Panc1 (cell line): ENCODE data around the gene NDE1. TPM values are rescaled to one million over a fixed set of nuclear protein-coding genes. Genes with fewer than 3 reads are reported as not detected.

ENCODE experiments used
- ATAC-seq: fragments of 200-7000 bp; cut with Tn5 transposase; 2 replicates; pipeline ENCODE4 v1.9.1; 2020; ENCODE audit warnings: mild to moderate bottlenecking, moderate library complexity
- BruUV-seq: library from RNA; stranded (reverse); fragments of 400-500 nt; replicated peaks from 2 replicates; lab custom pipeline; 2021; lab: Mats Ljungman, UMichigan
- CTCF ChIA-PET: fragments of 300-600 bp; sonication (Branson Sonifier 250); formaldehyde crosslinking; loops from one replicate; lab custom pipeline; 2022; ENCODE audit warnings: antibody characterized with exemption; lab: Charles Lee
- POLR2A ChIA-PET: fragments of 300-600 bp; sonication (Branson Sonifier 250); formaldehyde crosslinking; loops from one replicate; lab custom pipeline; 2022; ENCODE audit warnings: antibody characterized with exemption; lab: Charles Lee
- DNase-seq: peaks from one replicate; pipeline ENCODE4 v3.0.0-alpha.2; 2010; ENCODE audit warnings: low read depth, low spot score
- H3K27ac ChIP-seq: 2 replicates; pipeline ENCODE4 v1.5.1; 2011; ENCODE audit warnings: mild to moderate bottlenecking, low read length, inconsistent platforms
- H3K27me3 ChIP-seq: fragments of 200-500 bp; sonication (Bioruptor generic); 2 replicates; pipeline ENCODE4 v1.6.0; 2014; ENCODE audit warnings: low read length, inconsistent platforms; ENCODE audit not compliant: control insufficient read depth, insufficient read depth
- H3K36me3 ChIP-seq: fragments of 200-500 bp; sonication (Bioruptor generic); 2 replicates; pipeline ENCODE4 v1.5.1; 2014; ENCODE audit warnings: inconsistent platforms, mild to moderate bottlenecking, low read length, moderate library complexity; ENCODE audit not compliant: control insufficient read depth, insufficient read depth
- H3K4me1 ChIP-seq: 2 replicates; pipeline ENCODE4 v1.5.1; 2011; ENCODE audit warnings: inconsistent platforms, mild to moderate bottlenecking, low read length, moderate library complexity; ENCODE audit not compliant: control insufficient read depth, insufficient read depth
- H3K4me3 ChIP-seq, 2 experiments: 2 replicates each; pipeline ENCODE4 v1.5.1; 2011 to 2012; ENCODE audit warnings: low read depth in 2 of 2, low read length in 2 of 2, mild to moderate bottlenecking in 2 of 2, inconsistent platforms in 1 of 2, moderate library complexity in 1 of 2
- H3K9me3 ChIP-seq: fragments of 200-500 bp; sonication (Bioruptor generic); 2 replicates; pipeline ENCODE4 v1.5.1; 2014; ENCODE audit warnings: low read depth, mild to moderate bottlenecking, inconsistent platforms, low read length, moderate library complexity; ENCODE audit not compliant: control insufficient read depth, insufficient read depth
- POLR2AphosphoS5 ChIP-seq: IDR thresholded peaks from 2 replicates; pipeline ENCODE4 v1.6.1; 2012; ENCODE audit warnings: mild to moderate bottlenecking, low read depth, low read length, moderate library complexity
- SIN3A ChIP-seq: IDR thresholded peaks from 2 replicates; pipeline ENCODE4 v1.6.1; 2012; ENCODE audit warnings: low read depth, mild to moderate bottlenecking, low read length, moderate library complexity, borderline replicate concordance; ENCODE audit not compliant: insufficient read depth
- TCF7L2 ChIP-seq: IDR thresholded peaks from 2 replicates; pipeline ENCODE4 v1.6.1; 2011; ENCODE audit warnings: mild to moderate bottlenecking, low read depth, low read length, inconsistent platforms
- in situ Hi-C: cut with HindIII; loops from 2 replicates; pipeline ENCODE4 v1.10.0; 2016; ENCODE audit warnings: low sequenced_read_pairs, low pct_unique_long_range_greater_than_20kb
- intact Hi-C: fragments of 100-400 bp; cut with micrococcal nuclease; formaldehyde crosslinking; loops from one replicate; pipeline ENCODE4 v1.10.0; 2022; ENCODE audit not compliant: unreplicated experiment
- total RNA-seq: library from RNA; stranded (reverse); gene quantifications from one replicate; pipeline ENCODE4 v1.2.1, GENCODE V29; 2021; ENCODE audit not compliant: unreplicated experiment
- TF ChIP-seq, protein P1 (sequence below): fragments of 450-650 bp; IDR thresholded peaks from 2 replicates; pipeline ENCODE4 v1.5.1; 2017; ENCODE audit warnings: mild to moderate bottlenecking
- TF ChIP-seq, protein P2 (sequence below), 2 experiments: IDR thresholded peaks; 2 replicates each; pipeline ENCODE4 v1.6.1; 2011 to 2012; ENCODE audit warnings: low read depth in 2 of 2, control low read depth in 1 of 2, low read length in 1 of 2, mild to moderate bottlenecking in 1 of 2, moderate library complexity in 1 of 2; ENCODE audit not compliant: insufficient read depth in 1 of 2

NDE1 gene
- total RNA-seq, 1 experiment from 2014 or later, result 99.1 TPM

DNA sequence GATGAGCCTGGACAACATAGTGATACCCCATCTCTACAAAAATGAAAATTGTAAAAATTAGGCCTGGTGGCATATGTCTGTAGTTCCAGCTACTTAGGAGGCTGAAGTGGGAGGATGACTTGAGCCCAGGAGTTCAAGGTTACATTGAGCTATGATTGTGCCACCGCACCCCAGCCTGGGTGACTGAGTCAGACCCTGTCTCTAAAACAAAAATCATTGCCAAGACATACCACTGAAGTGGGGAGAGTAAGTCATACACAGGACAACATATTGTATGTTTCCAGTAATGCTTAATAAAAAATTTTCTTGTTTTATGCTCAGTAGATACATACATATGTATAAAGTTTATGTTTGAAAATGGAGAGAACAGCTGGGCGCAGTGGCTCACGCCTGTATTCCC, 39.2 kb downstream of the NDE1 start:
- intact Hi-C loops, result no loop called here
- CTCF ChIA-PET, result interaction anchor here (0.7 kb wide), 1 partner anchor 17 kb away, joined by 3 read pairs; no protein-coding TSS in a partner anchor

DNA sequence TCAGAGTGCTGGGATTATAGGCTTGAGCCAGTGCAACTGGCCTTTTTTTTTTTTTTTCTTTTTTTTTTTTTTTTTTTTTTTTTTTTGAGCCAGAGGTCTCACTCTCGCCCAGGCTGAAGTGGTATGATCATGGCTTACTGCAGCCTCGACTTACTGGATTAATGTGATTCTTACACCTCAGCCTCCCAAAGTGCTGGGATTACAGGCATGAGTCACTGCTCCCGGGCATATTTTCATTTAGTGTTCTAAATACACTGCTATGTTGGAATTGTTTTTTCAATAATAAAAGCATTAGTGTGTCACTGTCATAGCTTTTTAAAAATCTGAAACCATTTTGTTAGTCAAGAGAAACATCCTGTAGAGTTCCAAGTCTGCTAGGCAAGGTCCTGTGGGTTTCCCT, 40.3 kb downstream of the NDE1 start:
- in situ Hi-C loops (no loop called here), intact Hi-C loops (no loop called here)
- TF ChIP-seq POLR2AphosphoS5 (no peak), SIN3A (no peak), TCF7L2 (no peak)
- TF ChIP-seq, protein P1, sequence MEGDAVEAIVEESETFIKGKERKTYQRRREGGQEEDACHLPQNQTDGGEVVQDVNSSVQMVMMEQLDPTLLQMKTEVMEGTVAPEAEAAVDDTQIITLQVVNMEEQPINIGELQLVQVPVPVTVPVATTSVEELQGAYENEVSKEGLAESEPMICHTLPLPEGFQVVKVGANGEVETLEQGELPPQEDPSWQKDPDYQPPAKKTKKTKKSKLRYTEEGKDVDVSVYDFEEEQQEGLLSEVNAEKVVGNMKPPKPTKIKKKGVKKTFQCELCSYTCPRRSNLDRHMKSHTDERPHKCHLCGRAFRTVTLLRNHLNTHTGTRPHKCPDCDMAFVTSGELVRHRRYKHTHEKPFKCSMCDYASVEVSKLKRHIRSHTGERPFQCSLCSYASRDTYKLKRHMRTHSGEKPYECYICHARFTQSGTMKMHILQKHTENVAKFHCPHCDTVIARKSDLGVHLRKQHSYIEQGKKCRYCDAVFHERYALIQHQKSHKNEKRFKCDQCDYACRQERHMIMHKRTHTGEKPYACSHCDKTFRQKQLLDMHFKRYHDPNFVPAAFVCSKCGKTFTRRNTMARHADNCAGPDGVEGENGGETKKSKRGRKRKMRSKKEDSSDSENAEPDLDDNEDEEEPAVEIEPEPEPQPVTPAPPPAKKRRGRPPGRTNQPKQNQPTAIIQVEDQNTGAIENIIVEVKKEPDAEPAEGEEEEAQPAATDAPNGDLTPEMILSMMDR, result no peak
- TF ChIP-seq, protein P2, sequence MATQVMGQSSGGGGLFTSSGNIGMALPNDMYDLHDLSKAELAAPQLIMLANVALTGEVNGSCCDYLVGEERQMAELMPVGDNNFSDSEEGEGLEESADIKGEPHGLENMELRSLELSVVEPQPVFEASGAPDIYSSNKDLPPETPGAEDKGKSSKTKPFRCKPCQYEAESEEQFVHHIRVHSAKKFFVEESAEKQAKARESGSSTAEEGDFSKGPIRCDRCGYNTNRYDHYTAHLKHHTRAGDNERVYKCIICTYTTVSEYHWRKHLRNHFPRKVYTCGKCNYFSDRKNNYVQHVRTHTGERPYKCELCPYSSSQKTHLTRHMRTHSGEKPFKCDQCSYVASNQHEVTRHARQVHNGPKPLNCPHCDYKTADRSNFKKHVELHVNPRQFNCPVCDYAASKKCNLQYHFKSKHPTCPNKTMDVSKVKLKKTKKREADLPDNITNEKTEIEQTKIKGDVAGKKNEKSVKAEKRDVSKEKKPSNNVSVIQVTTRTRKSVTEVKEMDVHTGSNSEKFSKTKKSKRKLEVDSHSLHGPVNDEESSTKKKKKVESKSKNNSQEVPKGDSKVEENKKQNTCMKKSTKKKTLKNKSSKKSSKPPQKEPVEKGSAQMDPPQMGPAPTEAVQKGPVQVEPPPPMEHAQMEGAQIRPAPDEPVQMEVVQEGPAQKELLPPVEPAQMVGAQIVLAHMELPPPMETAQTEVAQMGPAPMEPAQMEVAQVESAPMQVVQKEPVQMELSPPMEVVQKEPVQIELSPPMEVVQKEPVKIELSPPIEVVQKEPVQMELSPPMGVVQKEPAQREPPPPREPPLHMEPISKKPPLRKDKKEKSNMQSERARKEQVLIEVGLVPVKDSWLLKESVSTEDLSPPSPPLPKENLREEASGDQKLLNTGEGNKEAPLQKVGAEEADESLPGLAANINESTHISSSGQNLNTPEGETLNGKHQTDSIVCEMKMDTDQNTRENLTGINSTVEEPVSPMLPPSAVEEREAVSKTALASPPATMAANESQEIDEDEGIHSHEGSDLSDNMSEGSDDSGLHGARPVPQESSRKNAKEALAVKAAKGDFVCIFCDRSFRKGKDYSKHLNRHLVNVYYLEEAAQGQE (IDR thresholded peaks at IDR 0.05; ENCODE audit: insufficient read depth in 1 of 2, low read depth in 2 of 2, low read length in 1 of 2), result no peak
- POLR2A ChIA-PET, result no interaction called here
- DNase-seq (no peak), ATAC-seq (no peak)
- CTCF ChIA-PET, result interaction anchor here (0.6 kb wide), 1 partner anchor 9 kb away, joined by 3 read pairs; no protein-coding TSS in a partner anchor
- Histone ChIP-seq H3K36me3 (no peaks in the 10 kb centered on the region), H3K9me3 (no peaks in the 10 kb centered on the region), H3K27me3 (no peaks in the 10 kb centered on the region), H3K4me1 (no peaks in the 10 kb centered on the region), H3K27ac (no peak overlapping the region), H3K4me3 (no peak overlapping the region)
- no TSS peak for BruUV-seq

More for the DNA sequence above, 39.2 kb downstream of the NDE1 start:
- TF ChIP-seq POLR2AphosphoS5, result no peak
- TF ChIP-seq SIN3A, result no peak
- TF ChIP-seq, protein P1, result no peak
- no peak for TF ChIP-seq TCF7L2
- TF ChIP-seq, protein P2 (IDR thresholded peaks at IDR 0.05; ENCODE audit: insufficient read depth in 1 of 2, low read depth in 2 of 2, low read length in 1 of 2), result no peak
- no peak for ATAC-seq
- Histone ChIP-seq H3K4me3 (no peak overlapping the region), H3K4me1 (no peaks in the 10 kb centered on the region), H3K36me3 (no peaks in the 10 kb centered on the region), H3K9me3 (no peaks in the 10 kb centered on the region), H3K27ac (no peak overlapping the region), H3K27me3 (no peaks in the 10 kb centered on the region)
- POLR2A ChIA-PET, result no interaction called here
- DNase-seq, result no peak
- BruUV-seq, result no TSS peak
- in situ Hi-C loops, result no loop called here
